Osteoblast (primary cell): ENCODE measurements around the gene TNFAIP8. TPM values are rescaled to one million over a fixed set of nuclear protein-coding genes. Genes with fewer than 3 reads are reported as not detected.

Source experiments
- DNase-seq: peaks from one replicate; pipeline ENCODE4 v3.0.0; 2011; ENCODE audit warnings: low spot score, mixed read lengths; ENCODE audit not compliant: insufficient read length; ENCODE audit errors: missing footprints
- H2AFZ ChIP-seq: 2 replicates; pipeline ENCODE4 v1.6.0; 2011; ENCODE audit warnings: mild to moderate bottlenecking, low read length
- H3K27ac ChIP-seq: 2 replicates; pipeline ENCODE4 v1.5.1; 2011; ENCODE audit warnings: mild to moderate bottlenecking, low read depth, low read length, moderate library complexity
- H3K27me3 ChIP-seq: 2 replicates; pipeline ENCODE4 v1.6.0; 2012; ENCODE audit warnings: mild to moderate bottlenecking, control low read depth, inconsistent platforms, low read length, moderate library complexity; ENCODE audit not compliant: insufficient read depth
- H3K36me3 ChIP-seq: 2 replicates; pipeline ENCODE4 v1.5.1; 2011; ENCODE audit warnings: mild to moderate bottlenecking, low read length, control low read depth, moderate library complexity; ENCODE audit not compliant: insufficient read depth
- H3K4me1 ChIP-seq: 2 replicates; pipeline ENCODE4 v1.5.1; 2011; ENCODE audit warnings: mild to moderate bottlenecking, low read length, control low read depth, moderate library complexity; ENCODE audit not compliant: insufficient read depth
- H3K4me2 ChIP-seq: 2 replicates; pipeline ENCODE4 v1.6.0; 2011; ENCODE audit warnings: mild to moderate bottlenecking, low read length; ENCODE audit not compliant: insufficient read depth
- H3K4me3 ChIP-seq: fragments of 200-600 bp; sonication (generic); 3 replicates; pipeline ENCODE4 v1.5.1; 2012; ENCODE audit warnings: mild to moderate bottlenecking, low read length, inconsistent platforms; ENCODE audit not compliant: insufficient read depth
- H3K79me2 ChIP-seq: 2 replicates; pipeline ENCODE4 v1.6.0; 2012; ENCODE audit warnings: mild to moderate bottlenecking, low read length, control low read depth, inconsistent platforms; ENCODE audit not compliant: insufficient read depth
- H3K9me3 ChIP-seq: 2 replicates; pipeline ENCODE4 v1.5.1; 2011; ENCODE audit warnings: low read depth, low read length, control low read depth
- H4K20me1 ChIP-seq: 2 replicates; pipeline ENCODE4 v1.6.0; 2012; ENCODE audit warnings: mild to moderate bottlenecking, low read length, control low read depth; ENCODE audit not compliant: insufficient read depth
- CTCF ChIP-seq: IDR thresholded peaks from 2 replicates; pipeline ENCODE4 v1.5.1; 2011; ENCODE audit warnings: mild to moderate bottlenecking, low read depth, low read length, moderate library complexity; ENCODE audit errors: extremely low read depth
- total RNA-seq: library from RNA; depleted of rRNA; stranded (reverse); fragments of >200 nt; gene quantifications from 2 replicates; pipeline ENCODE4 v1.2.3, GENCODE V29; 2012

The TNFAIP8 gene
- total RNA-seq, 1 donor = 23.2 TPM

- H3K4me1 ChIP-seq = peaks cover 27% of the 10 kb centered on the region
- no peaks in the 10 kb centered on the region for H3K36me3 ChIP-seq
- no peak overlapping the region for H3K4me3 ChIP-seq
- H3K27ac ChIP-seq = no peak overlapping the region
- H3K4me2 ChIP-seq = no peak overlapping the region
- no peak for DNase-seq
- TF ChIP-seq CTCF = no peak
- H3K9me3 ChIP-seq = no peaks in the 10 kb centered on the region
- no peaks in the 10 kb centered on the region for H4K20me1 ChIP-seq
- no peak overlapping the region for H2AFZ ChIP-seq
- no peaks in the 10 kb centered on the region for H3K27me3 ChIP-seq
- H3K79me2 ChIP-seq = peaks cover 3% of the 10 kb centered on the region
These were observed 36.4 kb upstream of the TNFAIP8 start for GRCh38 chr5:119319401-119319800.

DNA sequence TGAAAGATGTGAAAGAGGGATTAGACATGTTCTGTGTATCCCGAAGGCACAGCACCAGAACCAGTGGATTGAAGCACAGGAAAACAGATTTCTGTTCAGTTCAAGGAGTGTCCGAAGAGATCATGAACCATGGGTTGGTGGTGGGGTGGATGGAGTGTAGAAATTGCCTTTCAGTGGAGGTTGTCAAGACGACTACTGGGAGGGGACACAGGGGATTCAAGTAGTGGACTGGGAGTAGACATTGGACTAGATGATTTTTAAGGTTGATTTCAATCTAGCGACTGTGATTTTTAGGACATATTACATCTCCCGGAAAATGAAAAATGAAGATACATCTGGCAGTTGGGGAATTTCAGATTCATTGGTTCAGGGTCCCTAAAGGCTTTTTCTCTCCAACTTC is 35.9 kb upstream of the TNFAIP8 start:
- Histone ChIP-seq H3K4me3 (no peak overlapping the region), H4K20me1 (no peaks in the 10 kb centered on the region), H3K27ac (no peak overlapping the region), H3K4me1 (peaks cover 31% of the 10 kb centered on the region), H3K27me3 (no peaks in the 10 kb centered on the region), H3K4me2 (no peak overlapping the region), H3K79me2 (peaks cover 3% of the 10 kb centered on the region), H3K9me3 (no peaks in the 10 kb centered on the region), H2AFZ (no peak overlapping the region), H3K36me3 (no peaks in the 10 kb centered on the region)
- no peak for DNase-seq
- no peak for TF ChIP-seq CTCF

DNA sequence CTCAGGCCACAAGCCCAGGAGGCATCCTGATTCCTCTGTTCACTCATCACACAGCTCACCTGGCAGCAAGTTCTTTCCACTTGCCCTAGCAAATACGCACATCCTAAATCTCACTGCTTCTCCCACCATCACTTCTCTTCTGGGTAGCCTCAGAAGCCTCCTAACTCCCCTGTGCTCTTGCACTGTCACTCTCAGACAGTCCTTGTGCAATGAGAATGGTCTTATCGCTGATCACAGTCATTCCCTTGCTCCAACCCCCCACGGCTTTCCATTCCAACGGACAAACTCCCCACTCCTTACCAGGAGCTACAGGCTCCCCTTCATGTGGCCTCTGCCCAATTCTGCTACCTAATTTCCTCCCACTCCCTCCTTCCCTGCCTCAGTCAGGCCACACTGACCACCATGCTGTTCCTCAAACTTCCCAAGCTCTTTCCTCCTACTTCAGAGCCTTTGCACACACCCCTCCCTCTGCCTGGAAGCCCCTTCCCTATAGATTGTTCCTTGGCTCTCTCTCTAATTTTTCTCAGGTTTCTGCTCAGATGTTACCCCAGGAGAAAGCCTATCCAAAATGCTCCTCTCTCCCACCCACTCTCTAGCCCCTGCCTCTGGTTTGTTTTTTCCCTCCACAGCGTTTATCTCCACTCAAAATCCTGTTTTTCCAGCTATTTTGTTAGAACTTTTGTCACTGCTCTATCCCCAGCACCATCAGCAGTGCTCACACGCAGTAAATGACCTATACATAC is 34.1 kb upstream of the TNFAIP8 start:
- Histone ChIP-seq H4K20me1 (no peaks in the 10 kb centered on the region), H3K27ac (no peak overlapping the region), H3K36me3 (no peaks in the 10 kb centered on the region), H3K4me3 (no peak overlapping the region), H3K79me2 (peaks cover 15% of the 10 kb centered on the region), H3K4me2 (no peak overlapping the region), H3K4me1 (peaks cover 31% of the 10 kb centered on the region), H3K27me3 (no peaks in the 10 kb centered on the region), H2AFZ (no peak overlapping the region), H3K9me3 (no peaks in the 10 kb centered on the region)
- DNase-seq = no peak
- TF ChIP-seq CTCF = no peak

- no peak for DNase-seq
- Histone ChIP-seq H3K36me3 (no peaks in the 10 kb centered on the region), H3K27me3 (no peaks in the 10 kb centered on the region), H3K4me3 (no peak overlapping the region), H2AFZ (peak overlapping the region; percentile 42), H3K27ac (peak overlapping the region; percentile 89), H3K4me1 (peaks cover 38% of the 10 kb centered on the region), H3K9me3 (no peaks in the 10 kb centered on the region), H4K20me1 (no peaks in the 10 kb centered on the region), H3K4me2 (no peak overlapping the region), H3K79me2 (peaks cover 17% of the 10 kb centered on the region)
- no peak for TF ChIP-seq CTCF
These were observed 33.4 kb upstream of the TNFAIP8 start for GRCh38 chr5:119322312-119322947.
